Psoas muscle (tissue), 8 donors: ENCODE results near the gene ATXN10. TPM values are rescaled to one million over a fixed set of nuclear protein-coding genes. Genes with fewer than 3 reads are reported as not detected.

ENCODE experiments used
- ATAC-seq, 4 donors: fragments of 200-7000 bp; cut with Tn5 transposase; one replicate each; pipeline ENCODE4 v1.9.1; 2020; ENCODE audit warnings: moderate library complexity in 3 of 4, mild to moderate bottlenecking in 2 of 4
- DNase-seq, 2 donors: peaks; one replicate each; pipeline ENCODE4 v3.0.0-alpha.2; 2020
- H3K27ac ChIP-seq: fragments of 200-600 bp; one replicate; pipeline ENCODE4 v1.8.0; 2022
- H3K27me3 ChIP-seq, 3 donors: fragments of 200-600 bp in 1 of 3; one replicate each; pipeline versions ENCODE4 v1.6.1 to v1.8.0; 2013 to 2022; ENCODE audit warnings: low read length in 2 of 3, mild to moderate bottlenecking in 2 of 3, moderate library complexity in 1 of 3; ENCODE audit not compliant: insufficient read depth in 3 of 3
- H3K36me3 ChIP-seq, 2 donors: fragments of 200-600 bp in 1 of 2; one replicate each; pipeline versions ENCODE4 v1.6.1 to v1.8.0; 2013 to 2022; ENCODE audit warnings: low read depth in 1 of 2, mild to moderate bottlenecking in 1 of 2, moderate library complexity in 1 of 2; ENCODE audit not compliant: insufficient read depth in 1 of 2
- H3K4me1 ChIP-seq: fragments of 200-600 bp; one replicate; pipeline ENCODE4 v1.8.0; 2022
- H3K4me3 ChIP-seq: fragments of 200-600 bp; one replicate; pipeline ENCODE4 v1.8.0; 2022; ENCODE audit warnings: mild to moderate bottlenecking
- H3K9me3 ChIP-seq: fragments of 200-600 bp; one replicate; pipeline ENCODE4 v1.8.0; 2022
- CTCF ChIP-seq: fragments of 200-600 bp; IDR thresholded peaks from one replicate; pipeline ENCODE4 v1.8.0; 2022; ENCODE audit warnings: antibody characterized with exemption
- WGBS, 3 donors: extraction: QIAGEN DNeasy Blood & Tissue Kit; methylation state at CpG; one replicate each; pipeline versions ENCODE4 v1.1.6 to v1.1.7; 2013; 5-methylcytosine and 5-hydroxymethylcytosine counted together
- intact Hi-C, 2 donors: fragments of 100-400 bp; cut with DNase I; formaldehyde crosslinking; loops; one replicate each; pipeline versions ENCODE4 v1.11.0 to v1.14.2; 2022
- polyA plus RNA-seq, 3 donors: library from polyadenylated mRNA; stranded (reverse); fragments of 200-250 nt; gene quantifications; one replicate each; pipeline ENCODE4 v1.2.3, GENCODE V29; 2013
- total RNA-seq, 4 donors: library from RNA; stranded (reverse); fragmentation: NEBNext Ultra II Directional in 2 of 4; extraction: Animal tissue kit (Norgen Biotek cat#: 25700) in 2 of 4; gene quantifications; one replicate each; pipeline versions ENCODE4 v1.2.1 to v1.2.4, GENCODE V29; 2021 to 2023
- donor health status: healthy with polysubstance abuse.
- donor health status: DM: no; HTN: no; CAD: no; lungs with moderate emphysema.
- donor health status: Bipolar disorder and iron deficiency.
- donor health status: healthy.
- donor health status: DM: yes; HTN: yes; CAD: no.
- donor health status: DM: no; HTN: no; CAD: no.
- donor health status: DM: no; HTN: no; CAD: no.
- donor health status: DM: yes; HTN: yes; CAD: no.

Gene ATXN10
- total and polyA plus RNA-seq, 7 donors: 57.7 to 173 (median 115) TPM

DNA sequence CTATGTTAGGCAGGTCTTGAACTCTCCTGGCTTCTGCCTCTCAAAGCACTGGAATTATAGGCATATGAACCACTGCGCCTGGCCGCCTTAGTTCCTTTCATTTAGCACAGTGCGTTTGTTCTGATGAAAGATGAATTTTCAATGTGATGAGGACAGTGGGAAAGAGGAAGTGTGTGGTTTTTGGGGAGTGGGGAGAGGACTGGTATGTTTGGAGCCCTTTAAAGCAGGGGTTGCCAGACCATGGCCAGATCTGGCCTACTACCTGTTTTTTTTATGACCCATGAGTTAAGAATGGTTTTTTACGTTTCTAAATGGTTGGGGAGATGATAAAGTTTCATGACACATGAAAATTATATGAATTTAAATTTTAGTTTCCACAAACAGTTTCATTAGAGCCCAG lies 12.5 kb downstream of the ATXN10 start:
- H3K4me3 ChIP-seq: no peak overlapping the region
- no peak for DNase-seq
- no peaks in the 10 kb centered on the region for H3K36me3 ChIP-seq
- H3K27ac ChIP-seq: no peak overlapping the region
- peaks cover 61% of the 10 kb centered on the region for H3K4me1 ChIP-seq
- TF ChIP-seq CTCF: no peak
- intact Hi-C loops: no loop called here
- H3K9me3 ChIP-seq: no peaks in the 10 kb centered on the region
- 76 to 88% (median 78%) methylated on average over 4 of the region's 4 CpGs for WGBS, 3 donors
- no peak for ATAC-seq
- H3K27me3 ChIP-seq: no peaks in the 10 kb centered on the region

GRCh38 chr22:45684752-45685574 lies 13.3 kb downstream of the ATXN10 start:
- Histone ChIP-seq H3K27ac (no peak overlapping the region), H3K9me3 (no peaks in the 10 kb centered on the region), H3K4me3 (no peak overlapping the region), H3K27me3 (no peaks in the 10 kb centered on the region), H3K36me3 (peaks cover 0 to 4% of the 10 kb centered on the region in 2 donors), H3K4me1 (peaks cover 62% of the 10 kb centered on the region)
- ATAC-seq: no peak
- no peak for DNase-seq
- WGBS, 3 donors: 90 to 92% (median 90%) methylated on average over 5 of the region's 5 CpGs
- TF ChIP-seq CTCF: no peak
- intact Hi-C loops: no loop called here

GRCh38 chr22:45686004-45686403 lies 14.4 kb downstream of the ATXN10 start:
- 63 to 88% (median 82%) methylated on average over 2 of the region's 2 CpGs for WGBS, 3 donors
- peak overlapping the region; percentile 40 for H3K27ac ChIP-seq

GRCh38 chr22:45686836-45687235 lies 15.2 kb downstream of the ATXN10 start:
- Histone ChIP-seq H3K27ac (peak overlapping the region; percentile 21), H3K36me3 (peaks cover 0 to 23% of the 10 kb centered on the region in 2 donors), H3K9me3 (no peaks in the 10 kb centered on the region), H3K4me3 (no peak overlapping the region), H3K4me1 (peaks cover 62% of the 10 kb centered on the region), H3K27me3 (no peaks in the 10 kb centered on the region)
- TF ChIP-seq CTCF: no peak
- WGBS, 3 donors: 59 to 70% (median 65%) methylated on average over 5 of the region's 5 CpGs
- no peak for ATAC-seq
- intact Hi-C loops: no loop called here
- no peak for DNase-seq

More at GRCh38 chr22:45686004-45686403, 14.4 kb downstream of the ATXN10 start:
- H3K27me3 ChIP-seq: no peaks in the 10 kb centered on the region
- peak; percentile 70 to 84 (median 82) for ATAC-seq
- H3K9me3 ChIP-seq: no peaks in the 10 kb centered on the region
- peaks cover 0 to 15% of the 10 kb centered on the region in 2 donors for H3K36me3 ChIP-seq
- intact Hi-C loops: no loop called here
- no peak for DNase-seq
- H3K4me1 ChIP-seq: peaks cover 62% of the 10 kb centered on the region
- H3K4me3 ChIP-seq: no peak overlapping the region
- no peak for TF ChIP-seq CTCF
